ENCODE results near the gene DDTL. TPM values are rescaled to one million over a fixed set of nuclear protein-coding genes. Genes with fewer than 3 reads are reported as not detected.

The DDTL gene
- total and polyA plus RNA-seq, 5 donors = 1.5 to 2.7 (median 2.4) TPM; not detected in 2

Other genes starting within 250 kb of the DDTL start
- gene ZNF70, start 215.8 kb upstream of the DDTL start, total RNA-seq = 1 to 10 TPM; 5.6 to 6.3 (median 6.1) TPM
- 1.9 TPM for gene ZNF70, start 215.8 kb upstream of the DDTL start, polyA plus RNA-seq
- under 1 TPM in 2 of 4 donors, not detected in 2; 0.40 to 0.41 TPM for gene VPREB3, start 212.5 kb upstream of the DDTL start, total RNA-seq
- 0.61 TPM for gene VPREB3, start 212.5 kb upstream of the DDTL start, polyA plus RNA-seq
- gene C22orf15, start 203.9 kb upstream of the DDTL start, total RNA-seq = under 1 TPM in 1 of 4 donors, not detected in 3; 0.21 TPM
- not detected for gene C22orf15, start 203.9 kb upstream of the DDTL start, polyA plus RNA-seq
- gene CHCHD10, start 198.9 kb upstream of the DDTL start, total RNA-seq = 1,000 to 10,000 TPM in 3 of 4 donors, 100 to 1,000 TPM in 1; 993 to 1,434 (median 1,175) TPM
- gene CHCHD10, start 198.9 kb upstream of the DDTL start, polyA plus RNA-seq = 1,153 TPM
- 10 to 100 TPM in 2 of 4 donors, 1 to 10 TPM in 2; 2.8 to 15.4 (median 11.5) TPM for gene MMP11, start 194.0 kb upstream of the DDTL start, total RNA-seq
- gene MMP11, start 194.0 kb upstream of the DDTL start, polyA plus RNA-seq = 5.9 TPM
- gene SMARCB1, start 179.9 kb upstream of the DDTL start, total RNA-seq = 10 to 100 TPM; 48.8 to 55.9 (median 49.4) TPM
- 41.1 TPM for gene SMARCB1, start 179.9 kb upstream of the DDTL start, polyA plus RNA-seq
- gene DERL3, start 127.9 kb upstream of the DDTL start, total RNA-seq = 10 to 100 TPM in 2 of 4 donors, 1 to 10 TPM in 2; 6.1 to 11.6 (median 9.2) TPM
- gene DERL3, start 127.9 kb upstream of the DDTL start, polyA plus RNA-seq = 5.0 TPM
- 10 to 100 TPM; 12.0 to 27.2 (median 21.0) TPM for gene SLC2A11, start 109.0 kb upstream of the DDTL start, total RNA-seq
- gene SLC2A11, start 109.0 kb upstream of the DDTL start, polyA plus RNA-seq = 23.4 TPM
- 100 to 1,000 TPM; 250 to 364 (median 272) TPM for gene MIF, start 72.5 kb upstream of the DDTL start, total RNA-seq
- 369 TPM for gene MIF, start 72.5 kb upstream of the DDTL start, polyA plus RNA-seq
- 10 to 100 TPM in 1 of 4 donors, 1 to 10 TPM in 3; 2.9 to 11.1 (median 7.1) TPM for gene GSTT2B, start 5.7 kb upstream of the DDTL start, total RNA-seq
- gene GSTT2B, start 5.7 kb upstream of the DDTL start, polyA plus RNA-seq = 8.5 TPM
- 100 to 1,000 TPM; 125 to 175 (median 156) TPM for gene DDT, start 7.6 kb downstream of the DDTL start, total RNA-seq
- 437 TPM for gene DDT, start 7.6 kb downstream of the DDTL start, polyA plus RNA-seq
- gene GSTT2, start 13.2 kb downstream of the DDTL start, total RNA-seq = not detected
- gene GSTT2, start 13.2 kb downstream of the DDTL start, polyA plus RNA-seq = 0.14 TPM
- gene GSTT4, start 38.6 kb downstream of the DDTL start, total RNA-seq = not detected
- gene GSTT4, start 38.6 kb downstream of the DDTL start, polyA plus RNA-seq = not detected
- 10 to 100 TPM; 34.7 to 48.6 (median 46.0) TPM for gene CABIN1, start 44.4 kb downstream of the DDTL start, total RNA-seq
- gene CABIN1, start 44.4 kb downstream of the DDTL start, polyA plus RNA-seq = 31.8 TPM
- gene SUSD2, start 214.6 kb downstream of the DDTL start, total RNA-seq = 1 to 10 TPM; 6.2 to 7.4 (median 7.3) TPM
- gene SUSD2, start 214.6 kb downstream of the DDTL start, polyA plus RNA-seq = 6.7 TPM

All from right cardiac atrium (tissue), 5 donors.